Measurements from ENCODE around the gene DFFB.
"Not testable (repeated sequence)": the region's sequence is repeated elsewhere in the genome, so short reads cannot be mapped to it uniquely, and the experiment has no call there.

The DFFB gene

GRCh38 chr1:3856923-3857790 is at the start of gene DFFB, which contains the start of gene CEP104:
Gene DFFB, plus strand, starts transcription at chr1:3857476. Its CDS starts 128 bp downstream, at chr1:3857604.
Gene CEP104, minus strand, starts transcription at chr1:3857211. Its CDS starts 4,804 bp downstream, at chr1:3852407.
- DNase-seq, result peak; percentile 97

DNA sequence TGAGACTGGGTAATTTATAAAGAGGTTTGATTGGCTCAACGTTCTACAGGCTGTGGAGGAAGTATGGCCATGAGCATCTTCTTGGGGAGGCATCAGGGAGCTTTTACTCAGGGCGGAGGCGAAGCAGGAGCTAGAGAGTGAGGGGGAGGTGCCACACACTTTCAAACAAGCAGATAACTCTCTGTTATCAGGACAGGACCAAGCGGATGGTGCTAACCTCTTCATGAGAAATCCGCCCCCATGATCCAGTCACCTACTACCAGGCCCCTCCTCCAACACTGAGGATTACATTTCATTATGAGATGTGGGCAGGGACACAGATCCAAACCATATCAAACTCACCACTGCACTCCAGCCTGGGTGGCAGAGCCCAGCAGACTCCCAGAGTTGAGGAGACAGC is 49.5 kb upstream of the DFFB start:
- DNase-seq, result no peak

- no peak for DNase-seq
Measured at GRCh38 chr1:3809680-3810079, 47.6 kb upstream of the DFFB start.

DNA sequence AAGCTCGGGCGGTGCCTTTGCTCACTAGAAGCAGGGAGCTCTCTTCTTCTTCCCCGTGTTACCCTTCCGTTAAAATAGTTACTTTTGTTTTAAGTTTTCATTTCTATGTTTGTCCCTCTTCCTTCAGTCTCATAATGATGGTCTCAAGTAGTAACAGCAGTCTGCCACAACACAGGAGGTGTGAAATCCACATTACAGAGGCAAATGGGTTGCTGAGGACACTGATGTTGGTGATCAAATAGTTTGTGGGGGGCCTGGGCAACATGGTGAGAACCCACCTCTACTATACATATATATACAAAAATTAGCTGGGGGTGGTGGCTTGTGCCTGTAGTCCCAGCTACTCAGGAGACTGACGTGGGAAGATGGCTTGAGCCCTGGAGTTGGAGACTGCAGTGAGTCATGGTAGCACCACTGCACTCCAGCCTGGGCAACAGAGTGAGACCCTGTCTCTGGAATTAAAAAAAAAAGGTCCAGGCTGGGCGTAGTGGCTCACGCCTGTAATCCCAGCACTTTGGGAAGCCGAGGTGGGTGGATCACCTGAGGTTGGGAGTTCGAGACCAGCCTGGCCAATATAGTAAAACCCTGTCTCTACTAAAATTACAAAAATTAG is 47.0 kb upstream of the DFFB start:
- DNase-seq, result not testable (repeated sequence)

- DNase-seq, result no peak
Measured at GRCh38 chr1:3811595-3811911, 45.7 kb upstream of the DFFB start.

GRCh38 chr1:3814065-3814464 is 43.2 kb upstream of the DFFB start:
- no peak for DNase-seq

DNA sequence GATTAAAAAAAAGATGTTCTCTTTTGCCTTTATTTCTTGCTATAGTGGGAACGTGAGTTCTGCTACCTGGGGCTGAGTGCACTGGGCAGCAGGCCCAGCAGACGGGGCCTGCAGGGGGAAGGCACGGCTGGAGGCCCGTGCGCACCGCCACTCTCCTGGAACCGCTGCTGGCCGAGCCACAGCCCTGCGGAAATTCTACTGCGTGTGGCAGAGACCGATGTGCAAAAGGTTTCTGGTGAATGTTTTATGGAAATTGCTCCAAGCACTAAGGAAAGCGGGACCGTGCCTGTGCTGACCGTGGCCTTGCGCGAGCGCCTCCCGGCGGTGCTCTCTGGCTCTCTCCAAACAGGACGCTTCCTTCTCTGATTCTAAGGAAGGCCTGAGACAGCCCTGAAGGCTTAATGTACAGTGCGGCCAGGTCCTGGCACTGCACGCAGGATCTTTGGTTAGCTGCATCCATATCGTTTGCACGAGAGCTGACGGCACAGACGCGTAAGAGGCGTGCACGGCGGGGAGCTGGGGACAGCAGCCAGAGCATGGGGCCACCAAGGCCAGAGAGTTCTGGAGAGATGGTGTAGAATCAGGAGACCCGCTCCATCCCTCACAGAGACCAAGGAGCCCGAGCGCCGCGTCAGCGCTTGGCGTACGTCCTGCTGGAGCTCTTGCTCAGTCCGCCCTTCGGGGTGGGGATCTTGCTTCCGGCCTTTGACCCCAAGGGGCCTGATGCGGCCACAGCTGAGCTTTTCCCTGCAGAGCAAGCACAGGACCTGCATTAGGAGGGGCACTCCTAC is 42.3 kb upstream of the DFFB start:
- no peak for DNase-seq

GRCh38 chr1:3816331-3817137 is 40.7 kb upstream of the DFFB start:
- DNase-seq, result no peak

- no peak for DNase-seq
Measured at GRCh38 chr1:3817138-3817740, 40.0 kb upstream of the DFFB start.

DNA sequence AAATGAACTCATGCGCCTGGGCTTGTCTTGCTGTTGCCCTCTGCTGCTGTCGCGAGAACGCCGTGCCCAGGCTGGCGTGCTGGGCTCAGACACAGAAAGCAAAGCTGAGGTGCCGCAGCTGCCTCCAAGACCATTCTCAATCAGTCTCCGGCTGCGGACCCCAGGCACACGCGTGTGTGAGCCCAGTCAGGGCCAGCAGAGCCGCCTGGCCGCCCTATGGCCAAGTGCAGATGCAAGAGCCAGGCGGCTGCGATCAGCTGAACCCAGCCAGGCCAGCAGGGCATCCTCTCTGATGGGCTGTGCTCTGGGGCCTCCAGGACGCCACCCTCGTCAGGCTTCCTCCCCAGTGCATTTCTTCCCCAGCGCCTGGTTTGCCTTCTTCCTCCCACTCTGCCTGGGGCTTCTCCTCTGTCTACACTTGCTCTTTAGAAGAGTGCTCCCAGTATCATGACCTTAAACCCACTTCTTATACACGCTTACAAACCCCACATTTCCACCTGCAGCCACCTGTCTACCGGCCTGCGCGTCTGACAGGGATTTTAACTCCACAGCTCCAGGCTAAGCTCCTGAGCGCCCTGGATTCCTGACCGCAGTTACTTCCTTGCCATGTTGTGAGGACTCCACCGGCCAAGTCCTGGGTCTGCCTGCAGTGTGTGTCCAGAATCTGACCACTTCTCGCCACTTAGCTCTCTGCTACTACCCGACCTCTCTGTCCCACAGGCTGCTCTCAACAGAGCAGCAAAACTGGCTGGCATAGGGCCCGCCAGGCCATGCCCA is 39.3 kb upstream of the DFFB start:
- DNase-seq, result no peak

GRCh38 chr1:3819771-3820200 is 37.5 kb upstream of the DFFB start:
- DNase-seq, result no peak

DNA sequence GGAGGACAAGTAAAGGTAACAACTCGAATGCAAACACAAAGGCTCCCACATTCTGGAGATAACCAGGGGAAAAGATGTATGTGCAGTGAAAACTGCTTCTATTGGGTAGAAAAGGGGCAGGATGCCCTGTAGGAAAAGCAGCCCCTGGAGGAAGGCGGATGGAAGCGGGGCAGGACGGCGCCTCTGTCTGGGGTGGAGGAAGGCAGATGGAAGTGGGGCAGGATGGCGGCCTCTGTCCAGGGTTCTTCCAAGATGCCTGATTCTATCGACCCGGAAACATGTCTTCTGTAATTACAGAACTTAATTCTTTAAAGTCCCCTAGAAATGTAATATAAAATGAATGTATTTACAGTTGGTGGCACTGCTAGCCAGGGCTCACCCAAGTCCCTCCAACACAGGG is 37.0 kb upstream of the DFFB start:
- DNase-seq, result no peak

DNA sequence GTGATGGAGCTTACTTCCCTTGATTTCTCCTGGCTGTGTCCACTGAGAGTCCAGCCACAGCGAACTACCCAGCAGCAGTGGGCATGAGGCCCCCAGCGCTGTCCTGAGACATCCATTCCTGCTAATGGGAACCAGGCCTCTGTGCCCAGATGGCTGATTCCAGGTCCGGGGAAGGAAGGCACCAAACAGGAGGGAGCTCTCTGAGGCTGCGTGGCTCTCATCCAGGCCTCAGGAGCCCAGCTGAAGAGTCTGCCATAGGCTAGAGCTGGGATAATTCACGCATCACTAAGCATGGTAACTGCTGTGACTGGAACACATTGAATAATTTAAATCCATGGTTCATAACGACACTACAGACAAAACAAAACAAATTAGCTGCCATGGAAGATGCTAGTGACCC is 36.3 kb upstream of the DFFB start:
- DNase-seq, result no peak

DNA sequence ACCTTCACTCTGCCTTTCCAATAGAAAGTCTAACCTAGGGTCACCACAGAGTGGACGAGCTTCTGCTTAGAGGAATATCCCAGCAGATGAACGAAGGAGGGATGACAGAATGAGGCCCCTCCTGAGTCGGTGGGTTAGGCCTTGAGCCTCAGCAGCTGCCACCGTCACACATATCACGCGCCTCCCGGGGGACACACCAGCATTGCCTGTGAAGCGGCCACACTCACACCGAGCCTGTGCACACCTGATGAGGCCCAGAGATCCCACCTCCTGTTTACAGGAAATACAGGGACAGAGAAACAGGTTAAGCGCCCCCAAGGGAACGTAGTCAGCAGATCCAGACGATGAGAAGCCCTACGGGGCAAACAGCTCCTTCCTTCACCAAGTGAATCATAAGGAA is 35.8 kb upstream of the DFFB start:
- no peak for DNase-seq

GRCh38 chr1:3821908-3822307 is 35.4 kb upstream of the DFFB start:
- DNase-seq, result no peak

- DNase-seq, result no peak
Measured at GRCh38 chr1:3822421-3822820, 34.9 kb upstream of the DFFB start.

DNA sequence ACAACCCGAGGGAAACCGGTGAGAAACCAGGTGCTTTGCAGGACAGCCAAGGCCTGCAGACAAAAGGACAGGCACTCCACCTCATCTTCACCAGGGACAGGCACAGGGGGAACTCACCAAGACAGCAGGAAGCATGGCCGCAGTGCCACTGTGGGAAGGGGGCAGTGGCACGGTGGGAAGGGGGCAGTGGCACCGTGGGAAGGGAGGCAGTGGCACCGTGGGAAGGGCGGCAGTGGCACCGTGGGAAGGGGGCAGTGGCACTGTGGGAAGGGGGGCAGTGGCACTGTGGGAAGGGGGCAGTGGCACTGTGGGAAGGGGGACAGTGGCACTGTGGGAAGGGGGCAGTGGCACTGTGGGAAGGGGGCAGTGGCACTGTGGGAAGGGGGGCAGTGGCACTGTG is 32.6 kb upstream of the DFFB start:
- DNase-seq, result no peak

- DNase-seq, result no peak
Measured at GRCh38 chr1:3825356-3825755, 31.9 kb upstream of the DFFB start.

- DNase-seq, result no peak
Measured at GRCh38 chr1:3827813-3828307, 29.4 kb upstream of the DFFB start.

GRCh38 chr1:3828391-3828790 is 28.9 kb upstream of the DFFB start:
- no peak for DNase-seq

- DNase-seq, result no peak
Measured at GRCh38 chr1:3831689-3832088, 25.6 kb upstream of the DFFB start.

All from NCI-H69 (cell line).